PFSK-1 (cell line): ENCODE measurements around the gene NFKB1.

Experiments used
- FOXP2 ChIP-seq: optimal IDR thresholded peaks from 2 replicates; pipeline ENCODE3; 2011; ENCODE audit warnings: borderline replicate concordance, control low read depth, inconsistent platforms; ENCODE audit not compliant: insufficient read depth; ENCODE audit errors: extremely low read length, extremely low read depth
- POLR2AphosphoS5 ChIP-seq: IDR thresholded peaks from 2 replicates; pipeline ENCODE4 v1.6.1; 2012; ENCODE audit warnings: low read depth, mild to moderate bottlenecking, control low read depth, low read length, moderate library complexity
- SIN3A ChIP-seq: IDR thresholded peaks from 2 replicates; pipeline ENCODE4 v1.6.1; 2012; ENCODE audit warnings: mild to moderate bottlenecking, low read length, moderate library complexity, borderline replicate concordance; ENCODE audit not compliant: insufficient read depth
- TAF1 ChIP-seq: IDR thresholded peaks from 2 replicates; pipeline ENCODE4 v1.6.1; 2012; ENCODE audit warnings: low read length, control low read depth, borderline replicate concordance; ENCODE audit not compliant: insufficient read depth
- TF ChIP-seq, protein P1 (sequence below), 2 experiments: IDR thresholded peaks; 2 replicates each; pipeline versions ENCODE4 v1.6.1 to v1.8.0; 2011 to 2012; ENCODE audit warnings: low read depth in 2 of 2, low read length in 2 of 2, control low read depth in 1 of 2, inconsistent platforms in 1 of 2, mild to moderate bottlenecking in 1 of 2, moderate library complexity in 1 of 2; ENCODE audit not compliant: insufficient read depth in 1 of 2

Gene NFKB1

GRCh38 chr4:102472441-102473013, 28.6 kb upstream of the NFKB1 start:
- TF ChIP-seq POLR2AphosphoS5 (no peak), FOXP2 (no peak), TAF1 (no peak), SIN3A (no peak)
- TF ChIP-seq, protein P1, sequence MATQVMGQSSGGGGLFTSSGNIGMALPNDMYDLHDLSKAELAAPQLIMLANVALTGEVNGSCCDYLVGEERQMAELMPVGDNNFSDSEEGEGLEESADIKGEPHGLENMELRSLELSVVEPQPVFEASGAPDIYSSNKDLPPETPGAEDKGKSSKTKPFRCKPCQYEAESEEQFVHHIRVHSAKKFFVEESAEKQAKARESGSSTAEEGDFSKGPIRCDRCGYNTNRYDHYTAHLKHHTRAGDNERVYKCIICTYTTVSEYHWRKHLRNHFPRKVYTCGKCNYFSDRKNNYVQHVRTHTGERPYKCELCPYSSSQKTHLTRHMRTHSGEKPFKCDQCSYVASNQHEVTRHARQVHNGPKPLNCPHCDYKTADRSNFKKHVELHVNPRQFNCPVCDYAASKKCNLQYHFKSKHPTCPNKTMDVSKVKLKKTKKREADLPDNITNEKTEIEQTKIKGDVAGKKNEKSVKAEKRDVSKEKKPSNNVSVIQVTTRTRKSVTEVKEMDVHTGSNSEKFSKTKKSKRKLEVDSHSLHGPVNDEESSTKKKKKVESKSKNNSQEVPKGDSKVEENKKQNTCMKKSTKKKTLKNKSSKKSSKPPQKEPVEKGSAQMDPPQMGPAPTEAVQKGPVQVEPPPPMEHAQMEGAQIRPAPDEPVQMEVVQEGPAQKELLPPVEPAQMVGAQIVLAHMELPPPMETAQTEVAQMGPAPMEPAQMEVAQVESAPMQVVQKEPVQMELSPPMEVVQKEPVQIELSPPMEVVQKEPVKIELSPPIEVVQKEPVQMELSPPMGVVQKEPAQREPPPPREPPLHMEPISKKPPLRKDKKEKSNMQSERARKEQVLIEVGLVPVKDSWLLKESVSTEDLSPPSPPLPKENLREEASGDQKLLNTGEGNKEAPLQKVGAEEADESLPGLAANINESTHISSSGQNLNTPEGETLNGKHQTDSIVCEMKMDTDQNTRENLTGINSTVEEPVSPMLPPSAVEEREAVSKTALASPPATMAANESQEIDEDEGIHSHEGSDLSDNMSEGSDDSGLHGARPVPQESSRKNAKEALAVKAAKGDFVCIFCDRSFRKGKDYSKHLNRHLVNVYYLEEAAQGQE (IDR thresholded peaks at IDR 0.05; ENCODE audit: insufficient read depth in 1 of 2, low read depth in 2 of 2, low read length in 2 of 2): no peak

GRCh38 chr4:102473476-102473875, 27.7 kb upstream of the NFKB1 start:
- TF ChIP-seq FOXP2 (no peak), SIN3A (no peak), POLR2AphosphoS5 (no peak), TAF1 (no peak)
- TF ChIP-seq, protein P1 (IDR thresholded peaks at IDR 0.05; ENCODE audit: insufficient read depth in 1 of 2, low read depth in 2 of 2, low read length in 2 of 2): no peak

DNA sequence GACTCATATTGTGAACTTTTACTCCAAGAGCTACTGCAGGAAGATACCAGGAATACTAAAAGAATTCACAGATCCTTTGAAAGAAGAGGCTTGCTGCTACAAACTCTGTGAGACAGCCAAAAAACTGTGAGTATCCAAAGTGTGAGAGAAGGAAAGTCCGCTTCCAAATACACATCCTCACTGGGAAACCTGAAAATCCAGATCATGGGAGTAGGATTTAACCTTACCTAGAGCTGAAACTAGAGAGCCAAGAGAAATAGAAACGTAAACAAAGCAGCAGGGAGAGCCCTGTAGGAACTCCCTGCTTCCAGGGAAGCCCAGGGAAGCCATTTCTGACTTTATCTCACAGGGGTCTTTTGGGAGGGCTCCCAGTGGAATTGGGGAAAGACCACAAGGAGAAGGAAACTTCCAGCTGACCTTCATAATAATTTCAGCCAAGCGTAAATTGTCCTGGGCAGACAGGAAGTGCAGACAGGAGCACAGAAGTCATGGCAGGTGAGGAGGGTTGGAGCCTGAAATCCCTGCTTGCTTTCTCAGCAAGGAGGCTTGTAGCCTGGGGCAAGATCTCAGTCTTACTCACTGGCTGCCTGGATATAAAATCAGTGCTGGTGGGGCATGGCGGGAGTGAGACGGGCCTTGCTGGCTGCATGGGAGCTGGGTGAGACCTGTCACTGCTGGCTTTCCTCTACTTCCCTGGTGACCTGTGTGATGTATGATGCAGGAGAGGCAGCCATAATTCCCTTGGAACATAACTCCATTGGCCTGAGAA, 26.2 kb upstream of the NFKB1 start:
- TF ChIP-seq, protein P1 (IDR thresholded peaks at IDR 0.05; ENCODE audit: insufficient read depth in 1 of 2, low read depth in 2 of 2, low read length in 2 of 2): no peak
- no peak for TF ChIP-seq FOXP2
- no peak for TF ChIP-seq TAF1
- TF ChIP-seq SIN3A: no peak
- no peak for TF ChIP-seq POLR2AphosphoS5

DNA sequence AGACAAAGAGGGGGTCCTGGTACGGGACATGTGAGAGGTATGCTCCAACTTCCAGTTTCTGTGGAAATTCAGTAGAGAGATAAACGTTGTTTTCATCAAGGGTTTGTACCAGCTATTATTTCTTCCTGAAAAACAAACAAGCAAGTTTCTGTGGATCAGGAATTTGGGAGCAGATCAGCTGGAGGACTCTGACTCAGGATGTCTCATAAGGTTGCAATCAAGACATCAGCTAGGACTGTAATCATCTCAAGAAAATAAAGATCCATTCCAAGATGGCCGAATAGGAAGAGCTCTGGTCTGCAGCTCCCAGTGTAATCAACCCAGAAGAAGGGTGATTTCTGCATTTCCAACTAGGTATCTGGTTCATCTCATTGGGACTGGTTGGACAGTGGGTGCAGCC, 23.5 kb upstream of the NFKB1 start:
- TF ChIP-seq POLR2AphosphoS5 (no peak), SIN3A (no peak), FOXP2 (no peak), TAF1 (no peak)
- TF ChIP-seq, protein P1 (IDR thresholded peaks at IDR 0.05; ENCODE audit: insufficient read depth in 1 of 2, low read depth in 2 of 2, low read length in 2 of 2): no peak
